Immature natural killer cell (primary cell): ENCODE data around the gene FRMD4B. TPM values are rescaled to one million over a fixed set of nuclear protein-coding genes. Genes with fewer than 3 reads are reported as not detected.
"Not testable (repeated sequence)": the region's sequence is repeated elsewhere in the genome, so short reads cannot be mapped to it uniquely, and the experiment has no call there.

Source experiments
- DNase-seq, 3 donors: peaks; one replicate each; pipeline ENCODE4 v3.0.0; 2022; ENCODE audit warnings: mixed read lengths in 1 of 3
- H3K27ac Mint-ChIP-seq, 6 donors: one replicate each; pipeline ENCODE4 v1.8.0; 2020; ENCODE audit warnings: mixed read lengths in 6 of 6, mild to moderate bottlenecking in 5 of 6, inconsistent platforms in 4 of 6, moderate library complexity in 3 of 6
- H3K27me3 Mint-ChIP-seq, 3 donors: one replicate each; pipeline ENCODE4 v1.8.0; 2020 to 2021; ENCODE audit warnings: low read depth in 3 of 3, mild to moderate bottlenecking in 3 of 3, mixed read lengths in 3 of 3, moderate library complexity in 3 of 3, inconsistent platforms in 1 of 3
- H3K36me3 Mint-ChIP-seq, 3 donors: one replicate each; pipeline ENCODE4 v1.8.0; 2020; ENCODE audit warnings: mixed read lengths in 3 of 3, inconsistent platforms in 2 of 3, mild to moderate bottlenecking in 2 of 3
- H3K4me1 Mint-ChIP-seq, 2 donors: one replicate each; pipeline ENCODE4 v1.8.0; 2020; ENCODE audit warnings: inconsistent platforms in 2 of 2, mild to moderate bottlenecking in 2 of 2, mixed read lengths in 2 of 2, moderate library complexity in 1 of 2
- H3K4me3 Mint-ChIP-seq, 5 donors: one replicate each; pipeline ENCODE4 v1.8.0; 2020; ENCODE audit warnings: mild to moderate bottlenecking in 5 of 5, mixed read lengths in 5 of 5, inconsistent platforms in 3 of 5, moderate library complexity in 3 of 5
- H3K9me3 Mint-ChIP-seq, 6 donors: one replicate each; pipeline ENCODE4 v1.8.0; 2020; ENCODE audit warnings: mild to moderate bottlenecking in 6 of 6, mixed read lengths in 6 of 6, inconsistent platforms in 4 of 6, moderate library complexity in 3 of 6
- polyA plus RNA-seq, 3 donors: library from polyadenylated mRNA; unstranded; fragments of 300-500 nt; fragmentation: Illumina TruSeq; gene quantifications; one replicate each; pipeline ENCODE4 v1.2.3, GENCODE V29; 2021

FRMD4B gene
- polyA plus RNA-seq, 3 donors from 2014 or later, result 1.3 to 16.1 (median 5.4) TPM

DNA sequence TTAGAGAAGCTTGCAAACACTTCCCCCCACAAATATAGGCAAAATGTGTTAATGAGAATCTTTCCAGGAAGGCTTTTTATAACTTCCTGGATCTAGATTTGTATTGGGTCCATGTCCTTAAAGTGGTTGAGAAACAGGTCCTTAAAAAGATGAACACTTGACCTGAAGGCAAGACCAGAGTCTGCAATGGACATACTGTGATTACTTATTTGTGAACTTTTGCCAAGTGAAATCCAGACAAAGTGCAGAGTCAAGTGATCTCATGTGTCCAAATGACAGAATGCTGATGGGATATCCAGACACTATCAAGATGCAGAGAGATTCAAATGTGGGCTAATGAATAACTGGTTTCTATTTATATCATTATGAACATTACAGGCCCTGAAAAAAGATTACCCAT is 43.8 kb downstream of the FRMD4B start:
- peaks cover 0 to 6% (median 0%) of the 10 kb centered on the region in 3 donors for H3K27me3 Mint-ChIP-seq
- no peak for DNase-seq
- H3K4me1 Mint-ChIP-seq, result peaks cover 2 to 15% of the 10 kb centered on the region in 2 donors
- no peak overlapping the region for H3K27ac Mint-ChIP-seq
- H3K9me3 Mint-ChIP-seq, result peaks cover 0 to 4% (median 0%) of the 10 kb centered on the region in 6 donors
- H3K4me3 Mint-ChIP-seq, result no peak overlapping the region
- H3K36me3 Mint-ChIP-seq, result peaks cover 0 to 7% (median 0%) of the 10 kb centered on the region in 3 donors

DNA sequence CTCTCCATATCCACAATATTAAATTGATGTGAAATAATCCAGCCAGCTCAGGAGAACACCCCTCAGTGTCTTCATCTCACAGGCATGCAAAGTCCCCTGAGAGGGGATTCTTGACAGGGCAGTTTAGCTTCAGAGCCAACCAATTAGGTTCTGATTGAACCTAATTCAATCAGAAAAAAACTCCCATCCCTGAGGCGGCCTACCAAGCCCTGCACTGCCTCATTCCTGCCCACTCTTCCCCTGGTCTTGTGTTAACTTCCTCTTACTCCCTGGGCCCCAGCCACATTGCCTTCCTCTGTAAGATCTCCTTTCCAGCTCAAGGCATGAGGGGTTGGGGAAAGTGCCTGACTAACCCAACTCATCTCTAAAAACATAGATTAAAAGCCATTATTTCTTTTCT is 46.1 kb downstream of the FRMD4B start:
- H3K4me1 Mint-ChIP-seq, result peaks cover 2 to 15% of the 10 kb centered on the region in 2 donors
- peaks cover 4% of the 10 kb centered on the region in 3 donors for H3K36me3 Mint-ChIP-seq
- H3K27me3 Mint-ChIP-seq, result peaks cover 1 to 6% (median 2%) of the 10 kb centered on the region in 3 donors
- H3K9me3 Mint-ChIP-seq, result no peaks in the 10 kb centered on the region
- no peak overlapping the region for H3K4me3 Mint-ChIP-seq
- H3K27ac Mint-ChIP-seq, result peak overlapping the region in 2 of 6 donors; percentile 36 to 69
- DNase-seq, result no peak

DNA sequence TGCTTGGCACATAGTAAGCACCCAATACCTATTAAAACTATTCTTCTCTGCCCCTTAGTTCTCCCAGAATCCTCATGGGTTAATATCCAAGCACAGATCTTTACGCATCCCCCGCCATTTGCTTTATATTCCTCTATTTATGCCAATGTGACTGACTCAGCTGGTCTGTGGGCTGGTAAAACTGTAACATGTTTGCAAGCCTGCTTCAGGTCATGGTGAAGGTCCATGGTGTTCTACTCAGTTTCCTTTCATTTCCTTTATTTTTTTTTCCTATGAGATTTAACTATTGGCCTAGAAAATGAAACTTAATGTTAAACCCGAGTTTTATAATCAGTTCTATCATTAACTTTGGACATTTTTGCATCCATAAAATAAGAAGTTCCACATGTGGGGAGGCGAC is 47.0 kb downstream of the FRMD4B start:
- no peak overlapping the region for H3K4me3 Mint-ChIP-seq
- peaks cover 4 to 8% (median 4%) of the 10 kb centered on the region in 3 donors for H3K36me3 Mint-ChIP-seq
- DNase-seq, result no peak
- peaks cover 1 to 3% (median 2%) of the 10 kb centered on the region in 3 donors for H3K27me3 Mint-ChIP-seq
- no peak overlapping the region for H3K27ac Mint-ChIP-seq
- H3K9me3 Mint-ChIP-seq, result no peaks in the 10 kb centered on the region
- peaks cover 2 to 15% of the 10 kb centered on the region in 2 donors for H3K4me1 Mint-ChIP-seq

DNA sequence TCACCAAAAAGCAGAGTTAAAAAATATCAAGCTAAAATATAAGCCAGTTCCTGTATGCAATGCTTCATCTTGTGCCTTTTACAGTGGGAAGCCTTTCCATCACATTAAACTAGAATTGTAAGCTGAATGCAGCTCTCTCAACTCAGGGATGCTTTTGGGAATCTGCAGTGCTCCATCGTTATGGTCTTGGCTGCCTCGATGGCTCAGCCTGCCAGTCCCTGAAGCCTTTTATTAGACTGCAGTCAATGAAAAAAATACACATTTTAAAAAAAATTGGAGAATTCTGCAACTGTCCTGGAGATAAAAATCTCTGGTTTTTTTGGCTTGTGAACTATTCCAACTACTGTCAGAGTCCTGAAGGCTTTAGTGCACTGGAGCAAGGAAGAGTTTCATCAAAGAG is 53.0 kb downstream of the FRMD4B start:
- no peaks in the 10 kb centered on the region for H3K9me3 Mint-ChIP-seq
- peaks cover 0 to 7% (median 4%) of the 10 kb centered on the region in 3 donors for H3K27me3 Mint-ChIP-seq
- DNase-seq, result no peak
- no peak overlapping the region for H3K4me3 Mint-ChIP-seq
- H3K36me3 Mint-ChIP-seq, result peaks cover 4% of the 10 kb centered on the region in 3 donors
- H3K4me1 Mint-ChIP-seq, result peaks cover 11 to 12% of the 10 kb centered on the region in 2 donors
- H3K27ac Mint-ChIP-seq, result no peak overlapping the region

DNA sequence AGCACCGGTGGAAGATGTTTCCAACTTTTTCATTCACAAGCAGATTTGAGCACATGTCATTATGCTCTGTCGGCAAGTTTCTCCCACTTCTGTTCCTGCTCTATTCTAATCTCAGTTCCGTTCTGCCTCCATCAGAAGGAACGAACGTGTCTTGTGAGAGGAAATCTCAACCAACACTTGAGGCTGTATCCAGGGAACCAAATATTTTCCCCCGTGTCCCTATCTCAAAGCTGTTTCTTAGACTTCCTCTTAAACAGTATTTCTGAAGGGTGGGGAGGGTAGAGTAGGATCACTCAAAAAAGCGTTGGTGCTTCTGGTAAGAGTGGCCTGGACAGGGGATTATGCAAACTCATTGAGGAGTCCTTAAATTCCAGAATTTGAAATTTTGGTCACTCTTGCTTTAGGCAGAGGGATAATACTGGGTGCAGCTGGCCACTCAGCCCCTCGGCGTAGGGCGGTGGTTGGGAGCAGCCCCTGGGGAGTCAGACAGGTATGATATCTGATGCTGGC is 54.9 kb downstream of the FRMD4B start:
- Mint-ChIP-seq H3K4me3 (no peak overlapping the region), H3K27me3 (peaks cover 0 to 6% (median 4%) of the 10 kb centered on the region in 3 donors)
- no peak for DNase-seq

DNA sequence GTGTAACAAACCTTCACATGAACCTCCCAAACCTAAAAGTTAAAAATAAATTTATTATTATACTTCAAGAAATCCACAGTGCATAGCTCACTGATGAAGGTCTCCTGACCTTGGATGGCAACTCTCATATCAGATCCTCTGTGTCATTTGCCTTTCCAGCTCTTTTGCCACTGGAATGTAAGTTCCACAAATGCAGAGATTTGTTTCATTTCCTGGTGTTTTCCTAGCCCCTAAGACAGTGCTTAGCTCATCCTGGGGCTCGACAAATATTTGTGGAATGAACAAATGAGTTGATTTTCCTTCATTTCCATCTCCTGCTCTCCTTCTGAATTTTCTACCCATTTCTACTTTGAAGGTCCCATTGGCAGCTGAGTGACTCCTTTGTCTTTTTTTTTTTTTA is 56.0 kb downstream of the FRMD4B start:
- peaks cover 0 to 4% (median 0%) of the 10 kb centered on the region in 3 donors for H3K36me3 Mint-ChIP-seq
- DNase-seq, result no peak
- H3K27ac Mint-ChIP-seq, result no peak overlapping the region
- peaks cover 0 to 6% (median 2%) of the 10 kb centered on the region in 3 donors for H3K27me3 Mint-ChIP-seq
- no peak overlapping the region for H3K4me3 Mint-ChIP-seq
- H3K4me1 Mint-ChIP-seq, result peaks cover 30 to 41% of the 10 kb centered on the region in 2 donors
- H3K9me3 Mint-ChIP-seq, result no peaks in the 10 kb centered on the region

More for the DNA sequence above, 54.9 kb downstream of the FRMD4B start:
- Mint-ChIP-seq H3K4me1 (peaks cover 30 to 32% of the 10 kb centered on the region in 2 donors), H3K27ac (peak overlapping the region in 2 of 6 donors; percentile 9 to 49), H3K36me3 (peaks cover 0 to 4% (median 0%) of the 10 kb centered on the region in 3 donors), H3K9me3 (no peaks in the 10 kb centered on the region)

DNA sequence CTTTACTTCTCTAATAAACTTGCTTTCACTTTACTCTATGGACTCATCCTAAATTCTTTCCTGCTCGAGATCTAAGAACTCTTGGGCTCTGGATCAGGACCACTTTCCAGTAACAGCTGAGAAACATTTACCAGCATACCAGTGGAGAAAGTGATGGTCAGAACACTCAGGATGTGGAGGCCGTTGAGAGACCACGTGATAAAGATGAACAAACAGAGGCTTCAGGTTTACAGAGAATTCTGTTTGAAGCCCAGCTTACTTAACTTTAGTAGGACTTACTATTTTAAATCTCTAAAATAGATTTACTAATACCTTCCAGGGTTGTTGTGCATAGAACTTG is 57.0 kb downstream of the FRMD4B start:
- peak overlapping the region in 4 of 6 donors; percentile 1 to 72 (median 63) for H3K27ac Mint-ChIP-seq
- H3K27me3 Mint-ChIP-seq, result peaks cover 0 to 6% (median 2%) of the 10 kb centered on the region in 3 donors
- H3K9me3 Mint-ChIP-seq, result no peaks in the 10 kb centered on the region
- H3K36me3 Mint-ChIP-seq, result no peaks in the 10 kb centered on the region
- DNase-seq, result no peak
- H3K4me3 Mint-ChIP-seq, result peak overlapping the region; percentile 56 to 76 (median 64)
- peaks cover 35 to 50% of the 10 kb centered on the region in 2 donors for H3K4me1 Mint-ChIP-seq

DNA sequence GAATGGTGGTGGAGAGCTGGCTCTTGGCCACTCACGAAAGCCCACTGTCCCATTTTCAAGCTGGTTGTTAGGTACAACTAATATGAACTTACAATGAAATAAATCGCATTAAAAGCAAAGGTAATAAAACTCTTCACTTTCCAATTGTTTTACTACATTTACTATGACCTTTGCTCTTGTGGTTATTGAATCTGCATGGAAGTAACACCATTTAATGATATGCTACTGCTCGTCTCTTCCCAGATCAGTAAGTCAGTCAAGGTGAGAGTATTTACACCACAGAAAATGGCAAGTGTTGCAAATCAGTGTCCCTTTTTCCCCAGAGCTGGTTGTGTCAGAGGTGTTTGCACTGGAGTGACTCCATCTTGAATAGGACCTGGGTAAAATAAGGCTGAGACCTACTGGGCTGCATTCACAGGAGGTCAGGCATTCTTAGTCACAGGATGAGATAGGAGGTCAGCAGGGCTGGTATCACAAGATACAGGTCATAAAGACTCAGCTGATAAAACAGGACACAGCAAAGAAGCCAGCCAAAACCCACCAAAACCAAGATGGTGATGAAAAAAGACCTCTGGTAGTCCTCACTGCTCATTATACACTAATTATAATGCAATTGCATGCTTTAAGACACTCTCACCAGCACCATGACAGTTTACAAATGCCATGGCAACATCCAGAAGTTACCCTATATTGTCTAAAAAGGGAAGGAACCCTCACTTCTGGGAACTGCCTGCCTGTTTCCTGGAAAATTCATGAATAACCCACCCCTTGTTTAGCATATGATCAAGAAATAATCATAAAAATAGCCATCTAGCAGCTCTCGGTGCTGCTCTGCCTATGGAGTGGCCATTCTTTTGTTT is 57.6 kb downstream of the FRMD4B start:
- Mint-ChIP-seq H3K4me1 (peaks cover 35 to 50% of the 10 kb centered on the region in 2 donors), H3K4me3 (peak overlapping the region; percentile 56 to 76 (median 64)), H3K27me3 (peaks cover 0 to 6% (median 2%) of the 10 kb centered on the region in 3 donors), H3K27ac (peak overlapping the region in 5 of 6 donors; percentile 1 to 87 (median 57)), H3K9me3 (no peaks in the 10 kb centered on the region), H3K36me3 (no peaks in the 10 kb centered on the region)
- DNase-seq, result no peak

DNA sequence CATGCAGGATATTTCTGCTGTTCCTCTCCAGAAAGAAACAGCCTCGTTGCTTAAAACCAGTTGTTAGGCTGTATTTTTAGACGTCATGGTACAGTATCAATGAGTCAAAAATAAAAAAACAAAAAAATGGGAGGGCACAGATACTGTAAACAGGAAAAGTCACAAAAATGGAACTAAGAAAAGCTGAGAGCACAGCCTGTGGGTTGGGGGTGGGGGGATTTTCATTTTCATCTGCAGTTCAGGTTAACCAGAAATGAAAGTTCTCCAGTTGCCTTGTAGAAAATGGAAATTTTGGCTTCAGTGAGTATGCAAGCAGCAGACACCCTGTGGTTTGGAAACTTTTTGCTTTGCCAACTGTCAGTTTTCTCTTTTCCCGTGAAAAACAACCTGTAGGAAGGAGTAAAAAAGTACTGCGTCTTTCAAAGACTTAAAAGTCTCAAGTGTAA is 59.0 kb downstream of the FRMD4B start:
- peak overlapping the region; percentile 67 to 85 (median 78) for H3K4me3 Mint-ChIP-seq
- no peaks in the 10 kb centered on the region for H3K36me3 Mint-ChIP-seq
- H3K27me3 Mint-ChIP-seq, result peaks cover 0 to 6% (median 2%) of the 10 kb centered on the region in 3 donors
- DNase-seq, result peak; percentile 33 to 46 (median 44)
- H3K9me3 Mint-ChIP-seq, result no peaks in the 10 kb centered on the region
- H3K27ac Mint-ChIP-seq, result peak overlapping the region; percentile 69 to 90 (median 86)
- H3K4me1 Mint-ChIP-seq, result peaks cover 35 to 50% of the 10 kb centered on the region in 2 donors

DNA sequence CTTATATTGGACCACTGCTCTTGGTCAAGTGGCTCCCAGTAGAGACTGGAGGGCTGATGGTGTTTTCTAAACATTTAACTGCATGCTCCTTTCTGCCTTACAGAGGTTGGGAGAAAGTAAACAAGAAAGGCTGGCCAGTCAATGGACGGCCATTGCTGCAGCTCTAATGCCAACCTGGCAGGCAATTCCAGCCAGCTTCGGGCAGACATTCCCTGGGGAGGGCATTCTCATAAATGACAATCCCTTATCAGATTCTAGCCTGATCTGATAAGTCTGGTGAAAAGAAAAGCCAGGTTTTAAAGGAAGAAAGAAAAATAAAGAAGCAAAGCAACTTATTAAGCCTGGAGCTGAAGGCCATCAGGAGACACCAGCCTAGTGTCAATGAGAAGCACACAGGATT is 60.7 kb downstream of the FRMD4B start:
- H3K9me3 Mint-ChIP-seq, result no peaks in the 10 kb centered on the region
- H3K4me3 Mint-ChIP-seq, result no peak overlapping the region
- H3K27me3 Mint-ChIP-seq, result peaks cover 0 to 3% (median 0%) of the 10 kb centered on the region in 3 donors
- no peak overlapping the region for H3K27ac Mint-ChIP-seq
- no peaks in the 10 kb centered on the region for H3K36me3 Mint-ChIP-seq
- H3K4me1 Mint-ChIP-seq, result peaks cover 35 to 59% of the 10 kb centered on the region in 2 donors
- no peak for DNase-seq

DNA sequence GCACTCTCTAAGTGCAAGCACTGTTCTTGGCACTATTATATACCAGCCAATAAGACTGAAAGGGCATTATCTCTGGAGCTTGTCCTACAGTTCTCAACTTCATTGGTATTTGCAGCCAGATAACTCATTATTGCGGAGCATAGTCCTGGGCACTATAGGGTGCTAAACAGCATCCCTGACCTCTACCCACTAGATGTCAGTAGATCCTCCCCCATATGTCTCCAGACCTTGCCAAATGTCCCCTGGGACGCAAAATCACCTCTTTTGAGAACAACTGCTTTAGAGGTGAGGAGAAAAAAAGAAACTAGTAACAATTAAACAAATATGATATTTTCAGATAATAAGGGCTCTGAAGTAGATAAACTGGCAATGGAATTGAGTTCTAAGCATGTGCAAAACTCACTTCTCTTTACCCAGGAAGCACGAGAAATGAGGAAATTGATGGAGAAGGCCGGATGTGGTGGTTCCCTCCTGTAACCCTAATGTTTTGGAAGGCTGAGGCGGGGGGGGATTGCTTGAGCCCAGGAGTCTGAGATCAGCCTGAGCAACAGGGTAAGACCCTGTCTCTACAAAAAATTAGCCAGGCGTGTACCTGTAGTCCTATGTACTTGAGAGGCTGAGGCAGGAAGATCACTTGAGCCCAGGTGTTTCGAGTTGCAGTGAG is 61.4 kb downstream of the FRMD4B start:
- Mint-ChIP-seq H3K9me3 (no peaks in the 10 kb centered on the region), H3K4me1 (peaks cover 35 to 59% of the 10 kb centered on the region in 2 donors), H3K27ac (peak overlapping the region in 3 of 6 donors; percentile 32 to 62 (median 51)), H3K4me3 (peak overlapping the region in 2 of 5 donors; percentile 36 to 40), H3K27me3 (peaks cover 0 to 3% (median 0%) of the 10 kb centered on the region in 3 donors), H3K36me3 (no peaks in the 10 kb centered on the region)
- peak; percentile 28 to 29 (median 28) for DNase-seq

DNA sequence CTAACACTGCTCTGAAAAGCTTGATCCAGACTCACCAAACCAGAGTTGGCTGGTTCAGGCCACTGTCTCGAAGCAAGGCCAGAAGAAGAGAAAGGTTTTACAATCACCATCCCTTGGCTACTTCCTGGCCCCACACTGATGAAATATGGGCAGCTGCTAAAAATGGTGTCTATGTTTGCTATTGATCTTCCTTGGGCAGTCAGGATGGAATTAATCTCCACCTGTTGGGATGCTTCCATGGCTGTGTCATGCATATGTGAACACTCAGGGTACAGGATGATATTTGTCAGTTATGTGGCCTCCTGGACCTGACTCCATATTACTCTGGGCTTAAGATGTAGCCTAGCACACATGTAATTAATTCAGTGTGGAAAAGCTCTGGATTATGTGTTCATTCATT is 61.9 kb downstream of the FRMD4B start:
- peaks cover 0 to 3% (median 0%) of the 10 kb centered on the region in 3 donors for H3K27me3 Mint-ChIP-seq
- H3K4me3 Mint-ChIP-seq, result no peak overlapping the region
- no peaks in the 10 kb centered on the region for H3K9me3 Mint-ChIP-seq
- peaks cover 34 to 57% of the 10 kb centered on the region in 2 donors for H3K4me1 Mint-ChIP-seq
- H3K27ac Mint-ChIP-seq, result peak overlapping the region in 1 of 6 donors; percentile 32
- H3K36me3 Mint-ChIP-seq, result no peaks in the 10 kb centered on the region
- DNase-seq, result no peak

DNA sequence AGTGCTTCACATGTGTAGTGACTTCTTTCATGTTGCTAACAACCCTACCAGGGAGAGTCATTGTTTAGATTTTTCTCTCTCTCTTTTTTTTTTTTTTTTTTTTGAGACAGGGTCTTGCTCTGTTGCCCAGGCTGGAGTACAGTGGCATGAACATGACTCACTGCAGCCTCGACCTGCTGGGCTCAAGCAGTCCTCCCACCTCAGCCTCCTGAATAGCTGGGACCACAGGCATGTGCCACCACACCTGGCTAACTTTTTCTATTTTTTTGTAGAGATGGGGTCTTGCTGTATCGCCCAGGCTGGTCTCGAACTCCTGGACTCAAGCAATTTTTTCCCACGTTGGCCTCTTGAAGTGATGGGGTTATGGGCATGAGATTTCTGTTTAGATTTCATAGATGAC is 63.4 kb downstream of the FRMD4B start:
- not testable (repeated sequence) for H3K9me3 Mint-ChIP-seq, H3K27me3 Mint-ChIP-seq, H3K4me3 Mint-ChIP-seq, H3K36me3 Mint-ChIP-seq, DNase-seq, H3K27ac Mint-ChIP-seq
- H3K4me1 Mint-ChIP-seq, result peaks cover 20 to 43% of the 10 kb centered on the region in 2 donors

DNA sequence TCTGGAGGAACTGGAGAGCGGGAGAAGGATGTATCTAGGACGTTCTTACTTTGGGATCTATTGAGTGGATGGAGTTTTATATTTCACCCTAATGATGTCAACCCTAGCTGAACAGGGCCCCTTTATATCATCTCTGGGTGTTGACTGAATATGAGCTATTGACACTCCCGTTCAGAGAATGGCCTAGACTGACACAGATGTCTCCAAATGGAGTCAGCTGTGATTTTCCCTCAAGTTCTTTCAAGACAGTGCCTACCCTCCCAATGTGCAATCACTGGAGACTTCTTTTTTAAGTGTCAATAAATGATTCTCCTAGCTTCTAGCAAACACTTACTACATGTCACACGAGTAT is 63.8 kb downstream of the FRMD4B start:
- DNase-seq, result no peak
- Mint-ChIP-seq H3K9me3 (no peaks in the 10 kb centered on the region), H3K27me3 (peaks cover 1 to 2% (median 2%) of the 10 kb centered on the region in 3 donors), H3K4me3 (no peak overlapping the region), H3K36me3 (no peaks in the 10 kb centered on the region), H3K27ac (no peak overlapping the region), H3K4me1 (peaks cover 17 to 39% of the 10 kb centered on the region in 2 donors)
